ENCODE measurements around the gene SLC39A3. TPM values are rescaled to one million over a fixed set of nuclear protein-coding genes. Genes with fewer than 3 reads are reported as not detected.

The SLC39A3 gene
- total RNA-seq, 4 donors from 2014 or later = 29.8 to 42.5 (median 36.2) TPM

DNA sequence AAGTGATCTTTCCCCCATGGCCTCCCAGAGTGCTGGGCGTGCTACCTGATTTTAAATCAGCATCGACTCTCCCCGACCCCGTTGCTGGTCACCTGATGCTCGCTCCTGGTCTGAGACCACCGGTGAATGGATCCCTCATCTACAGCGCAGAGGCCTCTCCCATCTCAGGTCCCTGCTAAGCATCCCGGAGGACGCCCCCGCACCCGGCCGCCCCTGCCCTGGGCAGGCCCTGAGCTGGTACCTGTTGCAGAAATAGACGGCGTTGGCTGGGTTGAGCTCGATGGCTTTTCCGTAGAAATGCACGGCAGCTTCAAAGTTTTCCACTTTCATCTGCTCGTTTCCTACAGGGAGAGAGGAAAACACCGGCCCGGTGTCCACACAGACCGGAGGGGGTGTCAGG, 25.1 kb upstream of the SLC39A3 start:
- Histone ChIP-seq H3K36me3 (peaks cover 4 to 92% (median 20%) of the 10 kb centered on the region in 3 donors), H3K9me3 (no peaks in the 10 kb centered on the region)
- WGBS, 2 donors = 92 to 93% methylated on average over 21 of the region's 21 CpGs

DNA sequence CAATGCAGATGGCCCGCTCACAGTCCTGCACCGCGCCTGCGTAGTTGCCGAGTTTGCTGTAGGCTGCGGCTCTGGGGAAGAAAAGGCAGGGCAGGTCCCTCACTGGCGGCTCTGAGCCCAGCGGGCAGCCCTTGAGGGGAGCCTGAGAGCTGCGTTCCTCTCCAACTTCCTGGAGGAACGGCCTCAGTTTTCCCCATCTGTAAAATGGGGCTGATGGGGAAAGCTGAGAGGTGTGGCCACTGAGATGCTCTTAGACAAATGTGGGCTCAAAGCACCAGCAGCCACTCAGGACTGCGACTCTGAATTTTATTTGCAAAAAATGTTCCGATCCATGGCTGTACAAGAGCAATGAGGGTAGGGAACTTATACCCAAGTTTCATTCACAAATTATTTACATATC, 23.9 kb upstream of the SLC39A3 start:
- Histone ChIP-seq H3K9me3 (no peaks in the 10 kb centered on the region), H3K27me3 (no peaks in the 10 kb centered on the region), H3K36me3 (peaks cover 4 to 100% (median 20%) of the 10 kb centered on the region in 3 donors), H3K4me3 (no peak overlapping the region), H3K4me1 (peaks cover 0 to 2% (median 0%) of the 10 kb centered on the region in 4 donors), H3K27ac (no peak overlapping the region)
- 96 to 97% methylated on average over 12 of the region's 12 CpGs for whole genome bisulfite sequencing, 2 donors
- no peak for DNase-seq (ENCODE audit: low spot score in 2 of 2)
- TF ChIP-seq, protein P1, sequence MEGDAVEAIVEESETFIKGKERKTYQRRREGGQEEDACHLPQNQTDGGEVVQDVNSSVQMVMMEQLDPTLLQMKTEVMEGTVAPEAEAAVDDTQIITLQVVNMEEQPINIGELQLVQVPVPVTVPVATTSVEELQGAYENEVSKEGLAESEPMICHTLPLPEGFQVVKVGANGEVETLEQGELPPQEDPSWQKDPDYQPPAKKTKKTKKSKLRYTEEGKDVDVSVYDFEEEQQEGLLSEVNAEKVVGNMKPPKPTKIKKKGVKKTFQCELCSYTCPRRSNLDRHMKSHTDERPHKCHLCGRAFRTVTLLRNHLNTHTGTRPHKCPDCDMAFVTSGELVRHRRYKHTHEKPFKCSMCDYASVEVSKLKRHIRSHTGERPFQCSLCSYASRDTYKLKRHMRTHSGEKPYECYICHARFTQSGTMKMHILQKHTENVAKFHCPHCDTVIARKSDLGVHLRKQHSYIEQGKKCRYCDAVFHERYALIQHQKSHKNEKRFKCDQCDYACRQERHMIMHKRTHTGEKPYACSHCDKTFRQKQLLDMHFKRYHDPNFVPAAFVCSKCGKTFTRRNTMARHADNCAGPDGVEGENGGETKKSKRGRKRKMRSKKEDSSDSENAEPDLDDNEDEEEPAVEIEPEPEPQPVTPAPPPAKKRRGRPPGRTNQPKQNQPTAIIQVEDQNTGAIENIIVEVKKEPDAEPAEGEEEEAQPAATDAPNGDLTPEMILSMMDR (IDR thresholded peaks at IDR 0.05) = no peak
- TF ChIP-seq EP300 (IDR thresholded peaks at IDR 0.05) (no peak), POLR2A (IDR thresholded peaks at IDR 0.05) (no peak)

More for the DNA sequence above, 25.1 kb upstream of the SLC39A3 start:
- TF ChIP-seq EP300 (IDR thresholded peaks at IDR 0.05) (no peak), POLR2A (IDR thresholded peaks at IDR 0.05) (no peak)
- TF ChIP-seq, protein P1 (IDR thresholded peaks at IDR 0.05) = no peak
- H3K4me3 ChIP-seq = no peak overlapping the region
- H3K4me1 ChIP-seq = peaks cover 0 to 13% (median 0%) of the 10 kb centered on the region in 4 donors
- no peak overlapping the region for H3K27ac ChIP-seq
- no peak for DNase-seq (ENCODE audit: low spot score in 2 of 2)
- no peaks in the 10 kb centered on the region for H3K27me3 ChIP-seq

DNA sequence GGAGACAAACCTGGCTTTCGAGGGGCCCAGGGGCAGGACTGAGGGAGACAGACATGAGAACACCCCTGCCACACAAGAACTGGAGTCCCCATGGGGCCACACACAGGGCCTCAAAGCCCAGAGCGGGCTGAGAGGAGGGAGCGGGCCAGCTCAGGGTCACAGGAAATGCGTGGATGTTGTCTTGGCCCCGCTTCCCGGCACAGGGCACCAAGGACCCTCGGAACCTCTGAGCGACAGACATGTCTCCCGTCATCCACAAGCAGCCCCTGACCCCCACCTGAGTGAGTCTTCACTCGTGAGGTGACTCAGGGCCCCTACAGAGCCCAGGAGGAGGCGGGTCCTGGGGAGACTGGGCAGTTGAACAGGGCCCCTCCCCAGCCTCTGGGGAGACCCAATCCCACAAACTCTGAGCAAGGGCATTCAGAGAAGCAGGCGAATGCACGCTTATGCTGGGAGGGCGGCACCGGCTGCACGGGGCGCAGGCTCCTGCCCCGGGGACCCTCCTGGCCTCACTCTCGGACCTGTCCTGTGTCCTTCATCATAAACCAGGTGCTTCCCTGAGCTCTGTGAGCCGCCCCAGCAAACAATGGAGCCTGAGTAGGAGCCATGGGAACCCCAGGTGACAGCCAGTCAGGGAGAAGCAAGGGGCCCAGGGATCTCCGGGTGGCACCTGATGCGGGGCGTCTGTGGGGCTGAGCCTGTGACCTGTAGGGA, 23.1 kb upstream of the SLC39A3 start:
- Histone ChIP-seq H3K4me1 (no peaks in the 10 kb centered on the region), H3K36me3 (peaks cover 4 to 99% (median 20%) of the 10 kb centered on the region in 3 donors), H3K4me3 (no peak overlapping the region), H3K27me3 (no peaks in the 10 kb centered on the region), H3K9me3 (no peaks in the 10 kb centered on the region), H3K27ac (no peak overlapping the region)
- DNase-seq (ENCODE audit: low spot score in 2 of 2) = no peak
- no peak for TF ChIP-seq EP300 (IDR thresholded peaks at IDR 0.05)
- TF ChIP-seq POLR2A (IDR thresholded peaks at IDR 0.05) = no peak
- TF ChIP-seq, protein P1 (IDR thresholded peaks at IDR 0.05) = no peak
- WGBS, 2 donors = 89 to 95% methylated on average over 11 to 16 of the region's 23 CpGs

DNA sequence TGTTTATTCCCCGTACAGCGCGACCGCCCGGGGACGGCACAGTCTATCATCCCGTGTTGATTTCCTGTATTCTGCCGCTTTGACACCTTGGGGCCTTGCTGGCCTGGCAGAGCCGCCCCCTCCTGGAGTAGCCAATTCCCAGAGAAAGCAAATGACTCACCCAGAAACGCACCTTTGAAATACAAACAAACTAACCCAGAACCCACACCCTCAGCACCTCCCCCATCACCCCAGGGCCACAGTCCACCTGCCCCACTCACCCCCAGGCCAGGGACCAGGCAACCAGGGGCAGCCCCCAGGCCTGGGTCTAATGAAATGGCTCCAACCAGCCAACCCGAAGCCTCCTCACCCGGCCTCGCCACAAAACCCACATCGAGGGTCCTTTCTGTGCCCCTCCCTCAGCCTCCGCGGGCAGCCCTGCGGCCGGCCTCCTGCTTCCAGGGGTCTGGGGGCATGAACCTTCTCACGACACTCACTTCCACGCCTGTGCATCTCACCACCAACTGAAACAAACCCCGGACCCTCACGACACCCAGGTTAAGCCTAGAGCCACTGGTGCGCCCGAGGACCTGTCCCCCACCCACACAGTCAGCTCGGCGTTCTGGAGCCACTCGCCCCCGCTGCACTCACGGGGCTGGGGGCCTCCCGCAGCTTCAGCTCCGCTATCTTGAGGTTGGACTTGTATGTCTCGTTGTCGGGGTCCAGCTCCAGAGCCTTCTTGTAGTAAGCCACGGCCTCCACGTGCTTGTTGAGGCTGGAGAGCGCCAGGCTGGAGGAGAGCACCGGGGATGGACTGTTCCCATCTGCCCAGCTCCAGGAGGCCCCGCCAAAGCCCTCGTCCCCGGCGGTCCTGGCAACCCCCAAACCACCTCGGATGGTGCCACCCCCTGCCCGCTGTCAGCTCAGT, 22.3 kb upstream of the SLC39A3 start:
- Histone ChIP-seq H3K27me3 (no peaks in the 10 kb centered on the region), H3K4me3 (no peak overlapping the region), H3K4me1 (no peaks in the 10 kb centered on the region), H3K9me3 (no peaks in the 10 kb centered on the region), H3K27ac (no peak overlapping the region), H3K36me3 (peaks cover 4 to 99% (median 20%) of the 10 kb centered on the region in 3 donors)
- DNase-seq (ENCODE audit: low spot score in 2 of 2) = no peak
- TF ChIP-seq, protein P1 (IDR thresholded peaks at IDR 0.05) = no peak
- TF ChIP-seq EP300 (IDR thresholded peaks at IDR 0.05) = no peak
- TF ChIP-seq POLR2A (IDR thresholded peaks at IDR 0.05) = no peak
- 90 to 96% methylated on average over 38 to 39 of the region's 43 CpGs for WGBS, 2 donors

DNA sequence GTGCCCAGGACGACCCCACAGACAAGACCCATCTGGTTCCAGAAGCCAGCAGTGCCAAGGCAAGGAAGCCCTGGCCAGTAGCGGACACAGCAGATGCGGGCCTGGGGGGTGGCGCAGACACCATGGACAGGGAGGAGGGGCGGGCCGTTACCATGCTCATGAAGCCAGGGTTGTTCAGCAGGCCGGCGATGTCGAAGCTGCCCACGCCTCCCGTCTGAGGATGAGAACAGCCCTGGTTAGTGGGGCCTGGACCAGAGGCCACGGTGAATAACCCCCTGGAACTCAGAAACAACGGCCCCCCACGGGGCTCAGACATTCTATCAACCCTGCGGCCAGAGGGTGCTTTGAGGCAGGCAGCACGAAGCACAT, 21.5 kb upstream of the SLC39A3 start:
- no peak overlapping the region for H3K4me3 ChIP-seq
- no peak overlapping the region for H3K27ac ChIP-seq
- TF ChIP-seq POLR2A (IDR thresholded peaks at IDR 0.05) = no peak
- TF ChIP-seq, protein P1 (IDR thresholded peaks at IDR 0.05) = no peak
- WGBS, 2 donors = 91 to 96% methylated on average over 8 to 16 of the region's 16 CpGs
- H3K4me1 ChIP-seq = no peaks in the 10 kb centered on the region
- no peaks in the 10 kb centered on the region for H3K27me3 ChIP-seq
- peaks cover 5 to 99% (median 19%) of the 10 kb centered on the region in 3 donors for H3K36me3 ChIP-seq
- no peak for DNase-seq (ENCODE audit: low spot score in 2 of 2)
- no peaks in the 10 kb centered on the region for H3K9me3 ChIP-seq
